ENCODE measurements around the gene R3HDM4. TPM values are rescaled to one million over a fixed set of nuclear protein-coding genes. Genes with fewer than 3 reads are reported as not detected.

R3HDM4 gene
- total RNA-seq, 5 donors from 2014 or later (not counting 1 experiment from before 2014, with no cell fraction given) = 190 to 252 (median 220) TPM

Other genes with a start within 250 kb of the R3HDM4 start
- 1 to 10 TPM; 2.0 to 5.3 (median 4.1) TPM for gene FSTL3, start 236.8 kb downstream of the R3HDM4 start, total RNA-seq
- 1 to 10 TPM in 3 of 5 donors, under 1 TPM in 1, not detected in 1; 0.86 to 2.5 (median 1.7) TPM for gene PRSS57, start 217.8 kb downstream of the R3HDM4 start, total RNA-seq
- under 1 TPM in 4 of 5 donors, not detected in 1; 0.19 to 0.57 (median 0.41) TPM for gene PALM, start 204.3 kb downstream of the R3HDM4 start, total RNA-seq
- gene MISP, start 162.1 kb downstream of the R3HDM4 start, total RNA-seq = under 1 TPM in 3 of 5 donors, not detected in 2; 0.10 to 0.16 (median 0.15) TPM
- gene PTBP1, start 115.8 kb downstream of the R3HDM4 start, total RNA-seq = 100 to 1,000 TPM; 307 to 343 (median 316) TPM
- gene PLPPR3, start 91.3 kb downstream of the R3HDM4 start, total RNA-seq = under 1 TPM in 3 of 5 donors, not detected in 2; 0.22 to 0.36 (median 0.26) TPM
- gene AZU1, start 85.4 kb downstream of the R3HDM4 start, total RNA-seq = 1 to 10 TPM in 2 of 5 donors, under 1 TPM in 3; 0.20 to 1.2 (median 0.38) TPM
- under 1 TPM in 1 of 5 donors, not detected in 4; 0.50 TPM for gene PRTN3, start 72.2 kb downstream of the R3HDM4 start, total RNA-seq
- gene ELANE, start 60.9 kb downstream of the R3HDM4 start, total RNA-seq = under 1 TPM in 1 of 5 donors, not detected in 4; 0.83 TPM
- 10 to 100 TPM in 1 of 5 donors, 1 to 10 TPM in 4; 2.8 to 10.3 (median 5.6) TPM for gene CFD, start 53.6 kb downstream of the R3HDM4 start, total RNA-seq
- gene MED16, start 20.0 kb downstream of the R3HDM4 start, total RNA-seq = 100 to 1,000 TPM in 1 of 5 donors, 10 to 100 TPM in 4; 55.0 to 105 (median 92.4) TPM
- gene RNU6-9, start 19.7 kb downstream of the R3HDM4 start, total RNA-seq = not detected
- 1 to 10 TPM; 1.5 to 4.9 (median 2.8) TPM for gene KISS1R, start 4.1 kb upstream of the R3HDM4 start, total RNA-seq
- gene ARID3A, start 12.8 kb upstream of the R3HDM4 start, total RNA-seq = 10 to 100 TPM in 4 of 5 donors, 1 to 10 TPM in 1; 9.8 to 13.2 (median 12.0) TPM
- gene WDR18, start 71.1 kb upstream of the R3HDM4 start, total RNA-seq = 10 to 100 TPM; 24.6 to 65.9 (median 53.5) TPM
- gene GRIN3B, start 87.2 kb upstream of the R3HDM4 start, total RNA-seq = under 1 TPM in 3 of 5 donors, not detected in 2; 0.07 to 0.44 (median 0.09) TPM
- 100 to 1,000 TPM; 319 to 423 (median 372) TPM for gene TMEM259, start 107.9 kb upstream of the R3HDM4 start, total RNA-seq
- gene RNU6-2, start 108.3 kb upstream of the R3HDM4 start, total RNA-seq = not detected
- 100 to 1,000 TPM; 239 to 385 (median 314) TPM for gene CNN2, start 113.4 kb upstream of the R3HDM4 start, total RNA-seq
- gene ABCA7, start 126.9 kb upstream of the R3HDM4 start, total RNA-seq = 100 to 1,000 TPM; 166 to 217 (median 178) TPM
- gene ARHGAP45, start 153.9 kb upstream of the R3HDM4 start, total RNA-seq = 1,000 to 10,000 TPM in 3 of 5 donors, 100 to 1,000 TPM in 2; 729 to 1,130 (median 1,073) TPM
- 100 to 1,000 TPM in 3 of 5 donors, 10 to 100 TPM in 2; 75.7 to 119 (median 101) TPM for gene POLR2E, start 182.2 kb upstream of the R3HDM4 start, total RNA-seq
- gene GPX4, start 190.8 kb upstream of the R3HDM4 start, total RNA-seq = 100 to 1,000 TPM; 139 to 221 (median 196) TPM

All from T-cell (primary cell).